ENCODE data around the gene ATG4C.
"Not testable (repeated sequence)": the region's sequence is repeated elsewhere in the genome, so short reads cannot be mapped to it uniquely, and the experiment has no call there.

DNA sequence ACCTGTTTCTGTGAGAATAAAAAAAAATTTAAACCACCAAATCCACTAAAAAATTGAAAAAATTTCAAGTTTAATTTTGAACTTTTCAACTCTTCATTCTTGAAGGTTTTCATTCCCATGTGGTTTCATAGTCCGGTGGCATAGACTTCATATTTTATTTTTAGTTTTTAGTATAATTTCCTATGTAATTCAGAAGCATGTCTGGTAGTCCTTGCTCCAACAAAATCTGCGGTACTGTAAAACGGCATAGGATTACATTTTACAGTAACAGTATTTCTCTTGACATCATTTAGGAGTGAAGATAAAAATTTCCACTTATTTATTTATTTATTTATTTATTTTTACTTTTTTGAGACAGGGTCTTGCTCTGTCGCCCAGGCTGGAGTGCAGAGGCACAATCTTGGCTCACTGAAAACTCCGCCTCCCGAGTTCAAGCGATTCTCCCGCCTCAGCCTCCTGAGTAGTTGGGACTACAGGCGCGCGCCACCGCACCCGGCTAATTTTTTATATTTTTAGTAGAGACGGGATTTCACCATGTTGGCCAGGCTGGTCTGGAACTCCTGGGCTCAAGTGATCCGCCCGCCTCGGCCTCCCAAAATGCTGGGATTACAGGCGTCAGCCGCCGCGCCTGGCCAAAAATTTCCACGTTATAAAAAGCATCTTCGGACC lies 1.3 kb upstream of the ATG4C start:
- TF ChIP-seq CTCF (conservative IDR thresholded peaks at IDR 0.05); EZH2 (IDR thresholded peaks at IDR 0.05; ENCODE audit: low read depth): not testable (repeated sequence)

All from PC-9 (cell line).